Fibroblast of skin of back (primary cell): ENCODE data around the gene CALHM2. TPM values are rescaled to one million over a fixed set of nuclear protein-coding genes. Genes with fewer than 3 reads are reported as not detected.
"Not testable (repeated sequence)": the region's sequence is repeated elsewhere in the genome, so short reads cannot be mapped to it uniquely, and the experiment has no call there.

Experiments
- DNase-seq: peaks from one replicate; pipeline ENCODE4 v3.0.0-alpha.2; 2013
- polyA plus RNA-seq, 2 experiments: library from polyadenylated mRNA; unstranded; fragments of 120-200 nt; gene quantifications; one replicate each; pipeline ENCODE4 v1.2.1, GENCODE V29; 2013; ENCODE audit not compliant: insufficient read length in 2 of 2

The CALHM2 gene
- polyA plus RNA-seq (2013, experiment 1 of 2; ENCODE audit: insufficient read length), result 50.3 TPM
- polyA plus RNA-seq (2013, experiment 2 of 2; ENCODE audit: insufficient read length), result 34.2 TPM

- DNase-seq, result peak; percentile 68
Measured at GRCh38 chr10:103451831-103452505, at the start of gene CALHM2. Gene CALHM2 (minus strand): TSS chr10:103452370. CDS start chr10:103449941, 2,429 bp downstream.

- DNase-seq, result no peak
Measured at GRCh38 chr10:103501186-103501585, 49.0 kb upstream of the CALHM2 start.

- no peak for DNase-seq
Measured at GRCh38 chr10:103500481-103500880, 48.3 kb upstream of the CALHM2 start.

DNA sequence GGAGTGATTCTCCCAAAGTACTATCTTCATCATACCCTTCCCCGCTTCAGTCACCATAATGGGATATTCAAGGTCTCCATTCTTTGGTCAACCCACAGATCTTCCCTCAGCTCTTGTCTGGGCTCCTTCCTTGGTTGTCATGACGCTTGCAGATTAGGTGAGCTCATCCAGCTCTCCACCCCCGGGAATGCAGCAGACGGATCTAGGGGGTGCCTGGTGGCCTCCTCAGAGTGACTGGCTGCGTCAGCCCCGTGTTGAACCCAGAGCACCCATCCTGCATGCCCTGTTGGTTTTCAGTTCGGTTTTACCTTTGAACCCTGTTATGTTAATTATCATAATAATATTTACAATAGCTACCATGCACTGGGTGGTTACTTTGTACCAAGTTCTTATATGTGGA is 47.7 kb upstream of the CALHM2 start:
- no peak for DNase-seq

DNA sequence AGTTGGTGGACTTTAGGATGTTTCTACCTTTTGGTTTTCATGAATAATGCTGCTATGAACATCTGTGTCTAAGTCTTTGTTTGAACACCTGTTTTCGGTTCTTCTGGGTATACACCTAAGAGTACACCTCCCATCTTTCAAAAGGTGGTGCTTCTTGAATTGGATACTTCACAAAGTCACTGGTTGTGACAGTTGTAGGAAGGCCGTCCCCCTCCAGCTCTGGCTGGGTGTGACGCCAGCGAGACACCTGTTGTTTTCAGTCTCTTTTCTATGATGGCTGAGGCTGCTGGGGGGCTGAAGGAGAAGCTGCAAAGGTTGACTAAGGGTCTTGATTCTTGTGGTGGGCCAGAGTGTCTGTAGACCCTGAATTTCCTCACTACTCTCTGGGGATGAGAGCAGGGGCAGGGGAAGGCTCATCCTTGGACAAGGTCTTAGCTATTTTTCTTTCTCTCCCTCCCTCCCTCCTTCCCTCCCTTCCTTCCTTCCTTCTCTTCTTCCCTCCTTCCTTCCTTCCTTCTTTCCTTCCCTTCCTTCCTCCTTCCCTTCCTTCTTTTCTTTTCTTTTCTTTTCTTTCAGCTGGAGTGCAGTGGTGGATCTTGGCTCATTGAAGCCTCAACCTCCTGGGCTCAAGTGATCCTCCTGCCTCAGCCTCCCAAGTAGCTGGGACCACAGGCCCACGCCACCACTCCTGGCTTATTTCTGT is 46.9 kb upstream of the CALHM2 start:
- DNase-seq, result no peak

GRCh38 chr10:103497161-103497915 is 45.2 kb upstream of the CALHM2 start:
- DNase-seq, result no peak

DNA sequence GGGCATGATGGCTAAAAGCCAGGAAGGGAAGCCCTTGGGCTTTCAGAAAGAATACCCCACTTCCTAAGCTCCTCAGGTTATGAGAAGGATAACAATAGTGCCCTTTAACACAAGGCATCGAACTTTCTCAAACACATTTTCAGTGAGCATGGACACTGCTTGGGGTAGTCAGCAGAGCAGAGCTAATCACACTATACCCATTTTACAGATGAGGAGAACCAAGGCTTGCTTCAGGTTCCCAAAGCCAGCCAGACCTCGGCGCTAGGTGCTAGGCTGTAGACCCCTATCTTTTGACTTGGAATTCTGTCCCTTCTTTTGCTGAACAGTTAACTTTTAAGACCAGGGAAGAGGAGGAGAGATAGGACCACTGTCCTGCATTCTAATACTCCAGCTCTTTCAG is 43.2 kb upstream of the CALHM2 start:
- no peak for DNase-seq

GRCh38 chr10:103493916-103494877 is 42.0 kb upstream of the CALHM2 start:
- no peak for DNase-seq

DNA sequence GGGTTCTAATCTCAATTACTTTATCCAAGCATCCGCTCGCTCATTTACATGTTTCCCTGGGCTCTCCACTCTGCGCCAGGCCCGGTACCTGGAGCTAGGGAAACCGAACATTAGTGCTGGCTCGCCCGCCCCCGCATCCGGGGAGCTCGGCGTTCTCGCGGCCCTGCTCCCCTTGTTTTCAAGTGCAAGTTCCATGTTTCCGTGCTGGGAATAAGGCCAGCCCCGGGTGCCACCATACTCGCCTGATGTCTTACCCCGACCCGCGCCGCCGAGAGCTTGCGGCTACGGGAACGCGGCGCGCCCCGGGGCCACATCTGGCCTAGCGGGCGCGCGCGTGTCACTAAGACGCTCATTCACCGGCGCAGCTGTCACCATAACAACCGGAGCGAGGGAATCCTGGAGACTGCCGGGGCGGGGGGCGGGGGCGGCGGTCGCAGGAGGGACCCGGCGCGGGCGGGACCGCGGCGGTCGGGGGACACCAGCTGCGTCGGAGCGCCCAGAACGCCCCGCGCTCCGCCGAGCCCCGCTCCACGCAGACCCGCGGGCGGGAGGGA is 41.3 kb upstream of the CALHM2 start, which contains the start of gene NEURL1:
NEURL1 (plus strand) TSS at position 344 of the 554 bp plus-strand sequence. CDS start 683 bp downstream, outside the sequence.
- no peak for DNase-seq

DNA sequence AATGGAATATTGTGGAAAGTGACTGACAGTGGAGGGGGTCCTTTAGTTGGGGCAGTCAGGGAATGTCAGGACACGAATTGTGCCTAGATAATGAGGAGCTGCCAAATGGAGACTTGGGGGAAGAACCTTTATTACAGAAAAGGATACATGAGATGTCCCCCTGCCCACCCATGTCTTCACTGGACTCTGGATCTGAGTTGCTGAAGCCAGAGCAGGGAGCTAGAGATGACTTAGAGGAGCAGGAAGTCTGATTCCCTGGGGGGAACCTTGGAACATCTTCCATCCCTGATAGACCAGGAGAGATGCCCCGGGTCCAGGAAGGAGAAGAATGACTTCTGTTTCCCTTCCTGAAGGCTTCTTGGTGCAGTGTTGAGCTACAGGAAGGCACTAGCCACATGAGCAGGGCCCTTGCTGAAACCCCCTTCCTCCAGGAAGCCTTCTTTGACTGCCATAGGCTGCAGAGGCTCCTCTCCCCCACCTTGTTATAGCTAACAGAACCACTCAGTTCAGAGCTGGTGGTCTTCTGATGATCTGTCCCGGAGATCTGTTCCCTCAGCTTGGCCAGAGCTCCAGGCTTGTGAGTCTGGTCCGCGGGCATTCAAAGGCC is 40.6 kb upstream of the CALHM2 start:
- DNase-seq, result no peak

- peak; percentile 93 for DNase-seq
Measured at GRCh38 chr10:103491729-103492364, 39.7 kb upstream of the CALHM2 start.

GRCh38 chr10:103490986-103491314 is 38.8 kb upstream of the CALHM2 start:
- DNase-seq, result no peak

DNA sequence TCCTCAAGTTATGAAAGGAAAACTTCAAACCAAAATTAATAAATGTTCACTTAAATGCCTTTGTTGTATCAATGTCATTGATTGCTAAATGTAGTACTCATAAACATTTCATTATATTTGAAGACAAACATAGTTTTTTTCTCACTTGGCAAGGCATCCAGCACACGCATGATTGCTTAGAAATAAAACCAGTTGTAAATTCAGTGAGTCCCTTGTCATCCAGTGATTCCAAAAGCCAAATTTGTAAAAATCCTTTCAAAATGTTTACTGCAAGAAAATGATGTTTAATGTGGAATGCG is 35.2 kb upstream of the CALHM2 start:
- DNase-seq, result no peak

DNA sequence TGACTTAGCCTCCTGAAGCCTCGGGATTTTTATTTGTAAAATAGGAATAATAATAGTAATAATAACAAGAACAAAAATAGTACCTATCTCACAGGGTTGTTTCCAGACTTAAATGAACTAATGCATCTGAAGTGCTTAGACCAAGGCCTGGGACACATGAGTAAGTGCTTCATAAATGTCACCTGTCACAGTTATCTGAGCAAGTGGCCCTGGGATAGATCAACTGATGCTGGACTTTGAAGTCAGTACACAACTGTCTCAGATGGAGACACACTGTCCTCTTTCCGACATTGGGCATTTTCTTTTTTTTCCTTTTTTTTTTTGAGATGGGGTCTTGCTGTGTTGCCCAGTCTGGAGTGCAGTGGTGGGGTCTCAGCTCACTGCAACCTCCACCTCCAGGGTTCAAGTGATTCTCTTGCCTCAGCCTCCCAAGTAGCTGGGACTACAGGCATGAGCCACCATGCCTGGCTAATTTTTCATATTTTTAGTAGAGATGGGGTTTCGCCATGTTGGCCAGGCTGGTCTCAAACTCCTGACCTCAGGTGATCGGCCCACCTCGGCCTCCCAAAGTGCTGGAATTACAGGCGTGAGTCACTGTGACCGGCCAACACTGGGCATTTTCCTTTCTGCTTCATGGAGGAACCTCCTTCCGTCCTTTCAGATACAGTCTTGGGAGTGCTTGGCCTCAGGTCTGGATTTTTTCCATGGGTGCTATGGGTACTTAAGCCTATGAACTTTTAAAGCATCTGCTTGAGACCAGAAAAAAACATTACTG is 34.7 kb upstream of the CALHM2 start:
- not testable (repeated sequence) for DNase-seq

- DNase-seq, result peak; percentile 64
Measured at GRCh38 chr10:103481974-103482531, 29.9 kb upstream of the CALHM2 start.

- DNase-seq, result no peak
Measured at GRCh38 chr10:103480521-103480920, 28.4 kb upstream of the CALHM2 start.

DNA sequence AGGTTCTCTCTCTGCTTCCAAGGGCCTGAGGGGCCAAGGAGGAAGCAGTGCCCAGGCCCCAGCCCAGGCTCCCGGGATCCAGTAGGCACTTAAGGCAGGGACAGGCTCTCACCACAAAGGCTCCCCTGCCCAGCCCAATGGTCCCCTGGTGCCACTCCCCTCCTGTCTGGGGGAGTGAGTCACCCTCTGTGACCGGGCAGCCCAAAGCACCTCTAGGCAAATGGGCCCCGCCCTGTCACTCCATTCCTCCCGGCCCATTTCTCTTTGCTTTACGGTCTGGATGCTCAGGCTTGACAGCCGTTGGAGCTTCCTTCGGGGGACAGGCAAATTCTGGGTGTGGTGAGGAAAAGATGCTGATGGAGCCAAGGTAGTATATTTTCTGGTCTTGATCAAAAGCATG is 27.0 kb upstream of the CALHM2 start, which contains the start of gene CALHM3:
CALHM3 (minus strand) TSS at position 106 of the 400 bp plus-strand sequence. CDS start 208 bp downstream, outside the sequence.
- DNase-seq, result peak; percentile 22

GRCh38 chr10:103478671-103479070 is 26.5 kb upstream of the CALHM2 start:
- no peak for DNase-seq

GRCh38 chr10:103476046-103476768 is 24.0 kb upstream of the CALHM2 start:
- no peak for DNase-seq
